HepG2 (cell line): ENCODE data around the gene PCAT6.

Experiments used
- NFYB ChIP-seq: sonication (generic); formaldehyde crosslinking; IDR thresholded peaks from 2 replicates; pipeline ENCODE4 v1.4.0; 2020; ENCODE audit warnings: missing genetic modification reagents
- PATZ1 ChIP-seq: sonication (generic); formaldehyde crosslinking; IDR thresholded peaks from 2 replicates; pipeline ENCODE4 v1.4.0; 2020; ENCODE audit warnings: missing genetic modification reagents
- ZBTB42 ChIP-seq: sonication (generic); formaldehyde crosslinking; IDR thresholded peaks from 2 replicates; pipeline ENCODE4 v1.5.0; 2020; ENCODE audit warnings: mild to moderate bottlenecking, missing genetic modification reagents
- ZNF496 ChIP-seq: sonication (generic); formaldehyde crosslinking; IDR thresholded peaks from 2 replicates; pipeline ENCODE4 v1.8.1; 2023; ENCODE audit warnings: mild to moderate bottlenecking, moderate library complexity, missing genetic modification reagents; ENCODE audit not compliant: insufficient replicate concordance
- TF ChIP-seq, protein P1 (sequence below): sonication (generic); formaldehyde crosslinking; IDR thresholded peaks from 2 replicates; pipeline ENCODE4 v1.5.0; 2020; ENCODE audit warnings: mild to moderate bottlenecking, missing genetic modification reagents, moderate library complexity

DNA sequence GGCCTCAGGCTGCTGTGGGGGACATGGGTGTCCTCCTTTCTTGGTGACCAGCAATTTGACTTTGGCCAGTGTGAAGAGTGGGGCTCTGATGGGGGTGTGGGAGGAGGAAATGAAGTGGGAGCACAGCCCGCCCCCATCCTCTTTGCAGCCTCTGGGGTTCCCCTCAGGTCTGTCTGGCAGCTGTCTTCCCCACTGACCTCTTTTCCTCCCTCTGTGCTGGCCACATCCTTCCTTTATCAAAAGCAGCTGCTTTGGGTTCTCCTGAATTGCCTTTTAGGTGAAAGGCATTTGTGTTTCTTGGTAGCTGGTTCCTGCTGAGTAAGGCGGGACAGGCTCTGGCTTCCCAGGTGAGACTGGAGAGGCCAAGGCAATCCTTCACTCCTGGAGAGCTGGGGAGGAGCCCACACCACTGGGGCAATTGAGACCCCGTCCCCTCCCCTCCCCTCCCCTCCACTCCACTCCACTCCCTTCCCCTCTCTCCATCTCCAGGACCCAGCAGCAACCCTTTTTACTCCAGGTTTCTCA, 24.9 kb downstream of the PCAT6 start:
- no peak for TF ChIP-seq ZBTB42
- no peak for TF ChIP-seq PATZ1 (CRISPR knock-in tag)
- no peak for TF ChIP-seq ZNF496 (CRISPR knock-in tag)
- TF ChIP-seq, protein P1, sequence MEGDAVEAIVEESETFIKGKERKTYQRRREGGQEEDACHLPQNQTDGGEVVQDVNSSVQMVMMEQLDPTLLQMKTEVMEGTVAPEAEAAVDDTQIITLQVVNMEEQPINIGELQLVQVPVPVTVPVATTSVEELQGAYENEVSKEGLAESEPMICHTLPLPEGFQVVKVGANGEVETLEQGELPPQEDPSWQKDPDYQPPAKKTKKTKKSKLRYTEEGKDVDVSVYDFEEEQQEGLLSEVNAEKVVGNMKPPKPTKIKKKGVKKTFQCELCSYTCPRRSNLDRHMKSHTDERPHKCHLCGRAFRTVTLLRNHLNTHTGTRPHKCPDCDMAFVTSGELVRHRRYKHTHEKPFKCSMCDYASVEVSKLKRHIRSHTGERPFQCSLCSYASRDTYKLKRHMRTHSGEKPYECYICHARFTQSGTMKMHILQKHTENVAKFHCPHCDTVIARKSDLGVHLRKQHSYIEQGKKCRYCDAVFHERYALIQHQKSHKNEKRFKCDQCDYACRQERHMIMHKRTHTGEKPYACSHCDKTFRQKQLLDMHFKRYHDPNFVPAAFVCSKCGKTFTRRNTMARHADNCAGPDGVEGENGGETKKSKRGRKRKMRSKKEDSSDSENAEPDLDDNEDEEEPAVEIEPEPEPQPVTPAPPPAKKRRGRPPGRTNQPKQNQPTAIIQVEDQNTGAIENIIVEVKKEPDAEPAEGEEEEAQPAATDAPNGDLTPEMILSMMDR (CRISPR knock-in tag), result no peak
- no peak for TF ChIP-seq NFYB (CRISPR knock-in tag)
